ENCODE data around the gene METTL1.
"Not testable (repeated sequence)": the region's sequence is repeated elsewhere in the genome, so short reads cannot be mapped to it uniquely, and the experiment has no call there.

The METTL1 gene

DNA sequence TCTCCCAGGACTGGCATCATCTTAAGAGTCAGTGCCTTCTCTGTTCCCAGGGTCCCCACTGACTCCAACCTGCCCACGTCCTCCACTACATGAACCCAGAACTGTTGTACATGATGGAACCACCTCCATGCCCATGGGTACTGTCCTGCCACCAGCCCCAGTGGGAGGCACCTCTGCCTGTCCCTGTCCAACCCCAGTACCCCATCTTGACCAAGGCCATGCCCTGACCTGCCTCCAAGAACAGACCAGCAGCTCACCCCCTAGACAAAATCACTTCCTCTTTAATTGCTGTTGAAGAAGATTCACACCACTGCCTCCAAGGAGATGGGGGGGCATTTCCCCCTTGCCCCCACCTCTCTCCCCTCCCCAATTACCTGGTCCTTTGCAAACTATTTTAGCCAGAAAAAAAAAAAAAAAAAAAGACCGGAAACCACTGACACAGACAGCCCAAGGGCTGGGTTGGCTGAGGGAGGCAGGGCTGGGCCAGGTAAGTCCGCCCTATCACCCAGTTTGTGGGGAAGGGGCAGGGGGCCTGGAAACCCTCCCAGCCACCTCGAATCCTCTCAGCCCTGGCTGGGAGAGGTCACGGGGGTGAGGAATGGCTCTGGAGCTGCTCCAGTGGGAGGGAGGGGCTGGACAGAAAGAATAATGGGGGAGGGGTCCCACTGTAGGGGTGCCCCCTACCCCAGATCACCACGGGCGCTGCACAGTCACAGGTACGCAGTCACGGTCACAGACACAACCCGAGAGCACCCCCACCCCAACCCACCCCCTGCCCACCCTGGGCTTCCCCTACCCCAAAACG lies 46.8 kb downstream of the METTL1 start:
- TF ChIP-seq POLR2A (IDR thresholded peaks at IDR 0.05; ENCODE audit: extremely low read depth, insufficient read length) (no peak), CTCF (IDR thresholded peaks at IDR 0.05; ENCODE audit: low read depth, low read length) (no peak), MYC (IDR thresholded peaks at IDR 0.05; ENCODE audit: low read depth, low read length) (no peak)
- TF ChIP-seq, protein P1, sequence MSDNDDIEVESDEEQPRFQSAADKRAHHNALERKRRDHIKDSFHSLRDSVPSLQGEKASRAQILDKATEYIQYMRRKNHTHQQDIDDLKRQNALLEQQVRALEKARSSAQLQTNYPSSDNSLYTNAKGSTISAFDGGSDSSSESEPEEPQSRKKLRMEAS (IDR thresholded peaks at IDR 0.05; ENCODE audit: low read depth, low read length): no peak
- H3K4me3 ChIP-seq (ENCODE audit: low read depth, low read length): no peak overlapping the region
- DNase-seq (ENCODE audit: low read depth): no peak

- TF ChIP-seq, protein P1 (IDR thresholded peaks at IDR 0.05; ENCODE audit: low read depth, low read length): no peak
- TF ChIP-seq POLR2A (IDR thresholded peaks at IDR 0.05; ENCODE audit: extremely low read depth, insufficient read length) (no peak), MYC (IDR thresholded peaks at IDR 0.05; ENCODE audit: low read depth, low read length) (no peak), CTCF (IDR thresholded peaks at IDR 0.05; ENCODE audit: low read depth, low read length) (no peak)
- DNase-seq (ENCODE audit: low read depth): no peak
- H3K4me3 ChIP-seq (ENCODE audit: low read depth, low read length): no peak overlapping the region
Observed at GRCh38 chr12:57724003-57724935, 47.6 kb downstream of the METTL1 start.

DNA sequence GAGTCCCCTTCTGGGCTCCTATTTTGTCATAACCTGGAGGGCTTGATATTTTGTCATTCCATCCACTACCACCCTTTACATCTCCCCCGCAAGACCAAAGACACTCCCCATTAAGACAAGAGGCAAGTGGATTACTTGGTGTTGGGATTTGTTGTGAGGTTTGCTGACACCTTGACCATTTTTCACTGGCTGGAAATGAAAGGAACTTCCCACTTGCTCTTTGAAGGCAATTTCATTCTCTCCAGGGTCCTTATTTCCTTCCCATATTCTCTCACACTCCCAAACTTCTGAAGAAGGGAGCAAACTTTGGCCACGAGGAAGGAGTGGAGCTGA lies 48.3 kb downstream of the METTL1 start:
- TF ChIP-seq, protein P1 (IDR thresholded peaks at IDR 0.05; ENCODE audit: low read depth, low read length): no peak
- TF ChIP-seq CTCF (IDR thresholded peaks at IDR 0.05; ENCODE audit: low read depth, low read length): no peak
- no peak for TF ChIP-seq POLR2A (IDR thresholded peaks at IDR 0.05; ENCODE audit: extremely low read depth, insufficient read length)
- no peak for TF ChIP-seq MYC (IDR thresholded peaks at IDR 0.05; ENCODE audit: low read depth, low read length)
- H3K4me3 ChIP-seq (ENCODE audit: low read depth, low read length): no peak overlapping the region
- DNase-seq (ENCODE audit: low read depth): no peak

- TF ChIP-seq MYC (IDR thresholded peaks at IDR 0.05; ENCODE audit: low read depth, low read length) (no peak), CTCF (IDR thresholded peaks at IDR 0.05; ENCODE audit: low read depth, low read length) (no peak), POLR2A (IDR thresholded peaks at IDR 0.05; ENCODE audit: extremely low read depth, insufficient read length) (no peak)
- TF ChIP-seq, protein P1 (IDR thresholded peaks at IDR 0.05; ENCODE audit: low read depth, low read length): no peak
- no peak for DNase-seq (ENCODE audit: low read depth)
- no peak overlapping the region for H3K4me3 ChIP-seq (ENCODE audit: low read depth, low read length)
Observed at GRCh38 chr12:57722716-57723629, 48.9 kb downstream of the METTL1 start.

DNA sequence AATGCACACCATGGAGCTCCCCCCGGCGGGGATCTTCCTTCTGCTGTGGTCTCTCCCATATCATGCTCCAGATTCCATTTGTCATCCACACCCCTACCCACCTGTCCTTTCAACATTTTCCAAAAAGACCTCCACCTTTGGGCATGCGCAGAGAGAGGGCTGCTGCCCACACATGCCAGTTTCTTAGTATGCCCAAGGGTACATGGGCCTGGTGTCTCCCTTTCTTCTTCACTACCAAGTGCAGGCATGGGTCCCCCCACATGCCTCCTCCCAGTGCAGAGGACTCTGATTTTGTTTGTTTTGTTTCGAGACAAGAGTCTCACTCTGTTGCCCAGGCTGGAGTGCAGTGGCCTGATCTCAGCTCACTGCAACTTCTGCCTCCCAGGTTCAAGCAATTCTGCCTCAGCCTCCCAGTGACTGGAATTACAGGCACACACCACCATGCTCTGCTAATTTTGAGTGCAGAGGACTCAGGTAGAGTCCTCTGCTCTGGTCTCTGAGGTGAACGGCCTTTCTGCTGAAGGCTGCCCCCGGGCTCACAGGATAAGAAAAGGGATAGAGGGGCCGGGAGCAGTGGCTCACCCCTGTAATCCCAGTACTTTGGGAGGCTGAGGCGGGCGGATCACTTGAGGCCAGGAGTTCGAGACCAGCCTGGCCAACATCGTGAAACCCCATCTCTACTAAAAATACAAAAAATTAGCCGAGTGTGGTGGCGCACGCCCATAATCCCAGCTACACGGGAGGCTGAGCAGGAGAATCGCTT lies 49.9 kb downstream of the METTL1 start:
- not testable (repeated sequence) for H3K4me3 ChIP-seq (ENCODE audit: low read depth, low read length); DNase-seq (ENCODE audit: low read depth)
